K562 (cell line): Measurements from ENCODE around the gene NMT2. TPM values are rescaled to one million over a fixed set of nuclear protein-coding genes. Genes with fewer than 3 reads are reported as not detected.

Experiments
- ATAC-seq: fragments of 200-7000 bp; cut with Tn5 transposase; 3 replicates; pipeline ENCODE4 v1.9.1; 2020; ENCODE audit warnings: moderate library complexity
- BruUV-seq: library from RNA; stranded (reverse); fragments of 400-500 nt; replicated peaks from 2 replicates; lab custom pipeline; 2021; lab: Mats Ljungman, UMichigan
- CTCF ChIA-PET: fragments of 300-600 bp; formaldehyde crosslinking; extraction: SDS; loops from one replicate; lab custom pipeline; 2021; ENCODE audit warnings: low intra/inter-chr PET ratio; lab: Yijun Ruan, JAX
- POLR2A ChIA-PET: fragments of 300-600, 350-650 bp; sonication (Branson Sonifier 250); formaldehyde crosslinking; extraction: SDS; loops from one replicate; lab custom pipeline; 2021; ENCODE audit warnings: antibody characterized with exemption, inconsistent platforms; lab: Yijun Ruan, JAX
- DNase-seq, 4 experiments: peaks; one replicate each; pipeline versions ENCODE4 v3.0.0 to v3.0.0-alpha.2; 2011 to 2018; ENCODE audit warnings: low spot score in 3 of 4, mixed read lengths in 3 of 4; ENCODE audit errors: extremely low read depth in 1 of 4
- FAIRE-seq: peaks from 2 replicates; lab custom pipeline; 2011; peaks lifted over from hg19 to GRCh38; lab: Jason Lieb, UNC
- H2AFZ ChIP-seq: 2 replicates; pipeline ENCODE4 v1.6.0; 2011; ENCODE audit warnings: low read depth, low read length, control low read depth, inconsistent platforms
- H3K27ac ChIP-seq: fragments of 200-600 bp; 3 replicates; pipeline ENCODE4 v1.8.0; 2011; ENCODE audit warnings: low read depth, mild to moderate bottlenecking, control low read depth, inconsistent platforms, low read length, moderate library complexity, mixed read lengths; ENCODE audit errors: extremely low read depth
- H3K27me3 ChIP-seq, 2 experiments: fragments of 300-600 bp in 1 of 2; 2 replicates in 1 of 2; 3 replicates in 1 of 2; pipeline versions ENCODE4 v1.6.0 to v1.8.0; 2011; ENCODE audit warnings: inconsistent platforms in 2 of 2, low read length in 2 of 2, mild to moderate bottlenecking in 1 of 2, mixed read lengths in 1 of 2, moderate library complexity in 1 of 2; ENCODE audit not compliant: control insufficient read depth in 2 of 2, insufficient read depth in 2 of 2
- H3K36me3 ChIP-seq: fragments of 300-600 bp; 3 replicates; pipeline ENCODE4 v1.8.0; 2011; ENCODE audit warnings: mild to moderate bottlenecking, low read length, inconsistent platforms; ENCODE audit not compliant: control insufficient read depth, insufficient read depth
- H3K4me1 ChIP-seq, 2 experiments: fragments of 200-600 bp in 1 of 2; replicated peaks in 1 of 2; 2 replicates in 1 of 2; 3 replicates in 1 of 2; pipeline versions ENCODE4 v1.5.1 to v1.8.0; 2011; ENCODE audit warnings: inconsistent platforms in 2 of 2, low read length in 2 of 2, mild to moderate bottlenecking in 1 of 2, mixed read lengths in 1 of 2, moderate library complexity in 1 of 2; ENCODE audit not compliant: control insufficient read depth in 2 of 2, insufficient read depth in 2 of 2
- H3K4me2 ChIP-seq: 2 replicates; pipeline ENCODE4 v1.6.1; 2011; ENCODE audit warnings: low read length, control low read depth, inconsistent platforms, mixed read lengths; ENCODE audit not compliant: insufficient read depth
- H3K4me3 ChIP-seq: fragments of 200-600 bp; sonication (generic), shearing (Covaris generic); 2 replicates; pipeline ENCODE4 v1.5.1; 2016; ENCODE audit warnings: control low read depth, inconsistent platforms
- H3K79me2 ChIP-seq: fragments of 200-600 bp; 3 replicates; pipeline ENCODE4 v1.8.0; 2011; ENCODE audit warnings: low read length, inconsistent platforms; ENCODE audit not compliant: control insufficient read depth, insufficient read depth
- H3K9ac ChIP-seq, 2 experiments: 2 replicates each; pipeline versions ENCODE4 v1.6.0 to v1.6.1; 2011; ENCODE audit warnings: low read depth in 2 of 2, low read length in 2 of 2, control low read depth in 1 of 2, inconsistent platforms in 1 of 2, mild to moderate bottlenecking in 1 of 2, mixed read lengths in 1 of 2; ENCODE audit not compliant: insufficient read depth in 1 of 2
- H3K9me1 ChIP-seq: one replicate; pipeline ENCODE4 v1.6.0; 2011; ENCODE audit warnings: inconsistent platforms, mild to moderate bottlenecking, low read length, moderate library complexity; ENCODE audit not compliant: control insufficient read depth, insufficient read depth
- H3K9me3 ChIP-seq: replicated peaks from 2 replicates; pipeline ENCODE4 v1.5.1; 2011; ENCODE audit warnings: low read depth, low read length, inconsistent platforms; ENCODE audit not compliant: control insufficient read depth, insufficient read depth
- H4K20me1 ChIP-seq: replicated peaks from 2 replicates; pipeline ENCODE4 v1.6.1; 2011; ENCODE audit warnings: low read length, inconsistent platforms, mixed read lengths; ENCODE audit not compliant: control insufficient read depth, insufficient read depth
- ATF4 ChIP-seq: fragments of 450-650 bp; formaldehyde crosslinking; IDR thresholded peaks from 2 replicates; pipeline ENCODE4 v1.4.0; 2022; ENCODE audit warnings: mild to moderate bottlenecking, moderate library complexity
- BDP1 ChIP-seq: IDR thresholded peaks from 3 replicates; pipeline ENCODE4 v1.6.1; 2011; ENCODE audit not compliant: insufficient read length, insufficient read depth
- CBX2 ChIP-seq: fragments of 200-600 bp; sonication (generic); IDR thresholded peaks from one replicate; pipeline ENCODE4 v1.6.1; 2012; ENCODE audit warnings: mild to moderate bottlenecking, low read length, inconsistent platforms; ENCODE audit not compliant: insufficient read depth, poor library complexity, severe bottlenecking
- DACH1 ChIP-seq: fragments of 450-650 bp; IDR thresholded peaks from 2 replicates; pipeline ENCODE4 v1.6.1; 2018; ENCODE audit not compliant: partially characterized antibody
- DEAF1 ChIP-seq: fragments of 450-650 bp; formaldehyde crosslinking; IDR thresholded peaks from 2 replicates; pipeline ENCODE4 v1.4.0; 2020; ENCODE audit warnings: mild to moderate bottlenecking, moderate library complexity
- ESRRA ChIP-seq: fragments of 450-650 bp; IDR thresholded peaks from 2 replicates; pipeline ENCODE4 v1.6.1; 2014; ENCODE audit warnings: low read depth, mild to moderate bottlenecking, moderate library complexity, borderline replicate concordance
- GABPA ChIP-seq: fragments of 200-800 bp; sonication (Bioruptor generic); conservative IDR thresholded peaks from 2 replicates; pipeline ENCODE4 v1.6.1; 2016; ENCODE audit warnings: low read depth, missing genetic modification characterization, missing compliant biosample characterization
- HNRNPUL1 ChIP-seq: fragments of 200-400 bp; formaldehyde crosslinking; IDR thresholded peaks from 2 replicates; pipeline ENCODE4 v1.6.1; 2017; ENCODE audit warnings: low read length
- RBM34 ChIP-seq: fragments of 200-400 bp; formaldehyde crosslinking; IDR thresholded peaks from 2 replicates; pipeline ENCODE4 v1.6.1; 2018; ENCODE audit warnings: low read length, borderline replicate concordance; ENCODE audit not compliant: insufficient read depth
- RCOR1 ChIP-seq, 2 experiments: IDR thresholded peaks; 2 replicates each; pipeline ENCODE4 v1.6.1; 2012; ENCODE audit warnings: low read depth in 2 of 2, low read length in 2 of 2, borderline replicate concordance in 1 of 2, improper control_type of control experiment in 1 of 2
- RFX5 ChIP-seq: IDR thresholded peaks from 2 replicates; pipeline ENCODE4 v1.6.1; 2011; ENCODE audit warnings: low read depth, mild to moderate bottlenecking, improper control_type of control experiment, low read length
- SMAD2 ChIP-seq: fragments of 150-350 bp; IDR thresholded peaks from 2 replicates; pipeline ENCODE4 v1.6.1; 2014; ENCODE audit warnings: low read depth, mild to moderate bottlenecking, low read length
- ZFX ChIP-seq: sonication (generic); formaldehyde crosslinking; IDR thresholded peaks from 2 replicates; pipeline ENCODE4 v1.8.0; 2022; ENCODE audit warnings: mild to moderate bottlenecking, missing genetic modification reagents, moderate library complexity
- ZNF311 ChIP-seq: fragments of 250-450 bp; sonication (Bioruptor Pico); IDR thresholded peaks from 2 replicates; pipeline ENCODE4 v1.4.0; 2020; ENCODE audit warnings: mild to moderate bottlenecking, moderate library complexity
- ZNF766 ChIP-seq: fragments of 200-800 bp; sonication (Bioruptor generic); conservative IDR thresholded peaks from 2 replicates; pipeline ENCODE4 v1.6.1; 2016; ENCODE audit warnings: missing genetic modification characterization, missing compliant biosample characterization
- WGBS: fragments of 100-300 bp; shearing (Covaris generic); methylation state at CpG from one replicate; pipeline ENCODE4 v1.1.6; 2016; ENCODE audit warnings: low coverage, mixed read lengths; ENCODE audit not compliant: insufficient coverage; ENCODE audit errors: missing lambda C conversion rate; 5-methylcytosine and 5-hydroxymethylcytosine counted together
- in situ Hi-C: fragments of 300-500 bp; cut with MboI; formaldehyde crosslinking; loops from 4 replicates; pipeline ENCODE4 v1.15.0; 2018; ENCODE audit warnings: inconsistent platforms, mixed read lengths
- intact Hi-C: fragments of 100-400 bp; cut with micrococcal nuclease; formaldehyde crosslinking; loops from 2 replicates; pipeline ENCODE4 v1.14.2; 2022
- polyA plus RNA-seq, 8 experiments: library from polyadenylated mRNA; depleted of rRNA in 4 of 8; stranded (reverse) in 5 of 8; unstranded in 3 of 8; fragments of >200 nt; fragmentation: Nextera tagmentation in 2 of 8; fragmentation: Illumina TruSeq in 1 of 8; extraction: Ambion mirVana in 2 of 8; extraction: Trizol in 1 of 8; gene quantifications; 2 replicates each; pipeline versions ENCODE4 v1.2.1 to v1.2.3, GENCODE V29; 2011 to 2014; ENCODE audit warnings: inconsistent platforms in 1 of 8, missing spikeins in 1 of 8
- total RNA-seq, 7 experiments: library from RNA; depleted of rRNA in 6 of 7; stranded (reverse); fragments of >200 nt in 6 of 7; fragmentation: Illumina TruSeq in 2 of 7; extraction: Trizol in 2 of 7; gene quantifications; 2 replicates each; pipeline versions ENCODE4 v1.2.1 to v1.2.3, GENCODE V29; 2011 to 2021; ENCODE audit warnings: low replicate concordance in 1 of 7
- TF ChIP-seq, protein P1 (sequence below): IDR thresholded peaks from 2 replicates; pipeline ENCODE4 v1.6.1; 2012; ENCODE audit warnings: low read depth, low read length, improper control_type of control experiment, borderline replicate concordance

The NMT2 gene
- total and polyA plus RNA-seq, 9 of the 15 experiments (the other 6 are each of a cell fraction or from before 2014, with no cell fraction given): 5.2 to 15.9 (median 10.8) TPM

DNA sequence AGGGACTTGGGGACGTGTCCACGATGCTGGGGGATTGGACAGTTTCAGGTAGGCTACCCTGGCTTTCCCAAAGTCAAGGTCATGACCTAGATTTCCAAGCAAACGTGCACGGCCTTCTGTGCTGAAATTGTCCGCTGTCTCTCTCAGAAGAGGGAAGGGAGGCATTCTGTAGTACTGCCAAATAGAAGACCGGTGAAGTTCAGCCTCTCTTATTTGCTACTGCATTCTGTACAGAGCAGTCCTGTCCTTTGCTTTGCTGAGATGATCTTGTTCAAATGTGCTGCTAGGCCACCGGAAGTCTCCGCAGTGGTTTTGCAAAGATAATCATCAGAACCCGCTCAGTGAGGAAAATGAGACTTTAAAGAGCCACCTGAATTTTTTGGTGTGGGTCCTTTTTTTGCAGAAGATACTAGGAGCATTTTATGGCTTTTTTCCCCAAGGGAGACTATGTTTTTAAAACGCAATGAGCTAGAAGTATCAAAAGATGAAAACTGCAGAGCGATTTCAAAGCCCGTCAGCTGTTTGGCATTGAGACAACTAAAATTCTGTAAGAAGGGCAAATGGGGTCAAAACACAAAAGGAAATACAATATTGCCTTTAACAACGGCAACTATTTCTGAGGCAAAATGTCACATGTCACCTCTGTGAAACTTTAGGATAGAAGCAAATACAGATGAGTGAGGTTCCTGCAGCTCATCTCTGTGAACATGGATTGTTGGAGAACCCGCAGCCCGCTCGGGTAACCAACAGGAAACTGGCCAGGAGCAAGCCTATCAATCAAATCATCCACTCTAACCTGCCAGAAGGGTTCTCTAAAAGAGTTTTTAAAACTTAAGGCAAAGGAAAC lies 1.3 kb upstream of the NMT2 start:
- intact Hi-C loops: no loop called here
- peak overlapping the region; percentile 95 for H2AFZ ChIP-seq
- in situ Hi-C loops: no loop called here
- peak overlapping the region; percentile 74 for H3K4me2 ChIP-seq
- POLR2A ChIA-PET: interaction anchor here (0.8 to 1.0 kb wide), 3 partner anchors 14 to 1447 kb away, joined by 3 to 6 read pairs (median 5); no protein-coding TSS in a partner anchor
- peak overlapping the region in 1 of 2 experiments; percentile 28; a peak in 2 of 4 replicates for H3K9ac ChIP-seq
- no peaks in the 10 kb centered on the region for H4K20me1 ChIP-seq
- H3K36me3 ChIP-seq: no peaks in the 10 kb centered on the region
- ATAC-seq: peak; percentile 9
- H3K9me1 ChIP-seq: no peaks in the 10 kb centered on the region
- H3K4me1 ChIP-seq: peaks cover 13 to 18% of the 10 kb centered on the region in 2 experiments
- peak in 2 of 4 experiments; percentile 23 to 53 for DNase-seq
- CTCF ChIA-PET: no interaction called here
- peak overlapping the region; percentile 37; the same call in 1 of the 3 replicates for H3K27ac ChIP-seq
- H3K79me2 ChIP-seq: no peaks in the 10 kb centered on the region
- peak; percentile 94 for FAIRE-seq
- WGBS: 10% methylated on average over 16 of the region's 16 CpGs
- no TSS peak for BruUV-seq
- H3K27me3 ChIP-seq: no peaks in the 10 kb centered on the region
- H3K4me3 ChIP-seq: no peak overlapping the region
- no peaks in the 10 kb centered on the region for H3K9me3 ChIP-seq
- peak; percentile 76 for TF ChIP-seq GABPA (tag)
- no peak for TF ChIP-seq CBX2
- TF ChIP-seq RBM34: no peak
- peak; percentile 53; the same call in 1 of the 2 replicates for TF ChIP-seq ZNF766 (CRISPR knock-in tag)
- TF ChIP-seq DEAF1 (CRISPR knock-in tag): no peak
- peak; percentile 8; the same call in 1 of the 2 replicates for TF ChIP-seq ZFX (CRISPR knock-in tag)
- no peak for TF ChIP-seq ATF4 (CRISPR knock-in tag)
- peak in 1 of 2 experiments; percentile 63; a peak in 1 of 4 replicates for TF ChIP-seq RCOR1 (IDR thresholded peaks at IDR 0.05; ENCODE audit: borderline replicate concordance in 1 of 2, low read depth in 2 of 2, low read length in 2 of 2)
- TF ChIP-seq DACH1: peak; percentile 14
- TF ChIP-seq, protein P1, sequence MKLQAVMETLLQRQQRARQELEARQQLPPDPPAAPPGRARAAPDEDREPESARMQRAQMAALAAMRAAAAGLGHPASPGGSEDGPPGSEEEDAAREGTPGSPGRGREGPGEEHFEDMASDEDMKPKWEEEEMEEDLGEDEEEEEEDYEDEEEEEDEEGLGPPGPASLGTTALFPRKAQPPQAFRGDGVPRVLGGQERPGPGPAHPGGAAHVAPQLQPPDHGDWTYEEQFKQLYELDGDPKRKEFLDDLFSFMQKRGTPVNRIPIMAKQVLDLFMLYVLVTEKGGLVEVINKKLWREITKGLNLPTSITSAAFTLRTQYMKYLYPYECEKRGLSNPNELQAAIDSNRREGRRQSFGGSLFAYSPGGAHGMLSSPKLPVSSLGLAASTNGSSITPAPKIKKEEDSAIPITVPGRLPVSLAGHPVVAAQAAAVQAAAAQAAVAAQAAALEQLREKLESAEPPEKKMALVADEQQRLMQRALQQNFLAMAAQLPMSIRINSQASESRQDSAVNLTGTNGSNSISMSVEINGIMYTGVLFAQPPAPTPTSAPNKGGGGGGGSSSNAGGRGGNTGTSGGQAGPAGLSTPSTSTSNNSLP: no peak
- TF ChIP-seq HNRNPUL1: no peak
- 0 out of 2 replicates have a peak, but pooled peaks have one; percentile 45 for TF ChIP-seq ZNF311 (CRISPR knock-in tag)
- no peak for TF ChIP-seq RFX5
- TF ChIP-seq BDP1: no peak
- peak; percentile 87 for TF ChIP-seq ESRRA
- no peak for TF ChIP-seq SMAD2
